HG02938 (cell line): ENCODE measurements around the gene TANC2.

ENCODE experiments used
- ATAC-seq: cut with Tn5 transposase; IDR thresholded peaks from one replicate; pipeline ENCODE4 v1.9.1; 2021; ENCODE audit warnings: mild to moderate bottlenecking, moderate library complexity; ENCODE audit not compliant: unreplicated experiment

TANC2 gene

DNA sequence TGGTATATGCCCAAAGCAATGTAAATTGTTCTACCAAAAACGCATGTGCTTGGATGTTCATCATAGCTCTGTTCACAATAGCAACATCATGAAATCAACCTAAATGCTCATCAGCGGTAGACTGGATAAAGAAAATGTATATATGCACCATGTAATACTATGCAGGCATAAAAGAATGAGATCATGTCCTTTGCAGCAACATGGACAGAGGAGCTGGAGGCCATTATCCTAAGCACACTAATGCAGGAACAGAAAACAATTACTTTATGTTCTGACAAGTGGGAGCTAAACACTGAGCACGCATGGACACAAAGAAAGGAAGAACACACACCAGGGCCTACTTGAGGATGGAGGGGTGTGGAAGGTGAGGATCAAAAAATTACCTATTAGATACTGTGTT, 33.7 kb downstream of the TANC2 start:
- no peak for ATAC-seq

GRCh38 chr17:63001689-63002394, 35.8 kb downstream of the TANC2 start:
- no peak for ATAC-seq

GRCh38 chr17:63002625-63003024, 36.6 kb downstream of the TANC2 start:
- ATAC-seq: no peak

GRCh38 chr17:63015824-63016223, 49.8 kb downstream of the TANC2 start:
- ATAC-seq: no peak
